ENCODE data around the gene RAE1.

RAE1 gene

DNA sequence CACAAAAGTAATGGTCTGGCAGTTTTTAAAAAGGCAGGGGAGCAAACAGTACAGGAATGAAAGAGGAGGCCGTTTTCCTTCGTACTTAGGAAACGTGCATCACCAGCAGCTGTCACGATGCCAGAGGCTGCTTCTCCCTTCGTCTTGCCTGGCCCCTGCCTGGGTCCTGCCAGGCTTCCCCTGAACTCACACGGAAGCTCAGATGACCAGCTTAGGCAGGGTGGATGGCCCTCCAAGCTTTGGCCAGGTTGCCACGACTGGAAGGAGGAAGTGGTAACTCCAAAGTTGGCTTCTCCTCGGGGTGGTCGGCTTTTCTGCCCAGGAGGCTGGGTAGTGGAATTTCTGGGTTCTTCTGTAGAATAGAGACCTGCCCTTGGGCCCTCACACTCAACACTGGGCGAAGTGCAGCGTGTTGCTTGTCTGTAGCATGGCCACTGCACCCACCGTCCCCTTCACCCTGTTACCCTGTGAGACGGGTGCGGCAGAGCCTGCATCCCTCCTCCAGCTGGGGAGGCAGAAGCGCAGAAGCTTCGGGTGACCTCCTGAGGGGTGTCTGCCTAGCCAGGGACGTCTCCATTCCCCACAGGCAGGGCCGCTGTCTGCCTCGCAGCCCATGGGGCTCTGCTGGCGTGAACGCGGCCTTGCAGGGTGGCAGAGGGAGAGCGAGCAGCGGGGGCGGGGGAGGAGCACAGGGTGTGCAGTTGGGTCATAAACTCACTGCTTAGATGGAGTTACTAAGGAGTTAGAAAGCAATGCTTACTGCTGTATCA is 21.7 kb downstream of the RAE1 start:
- no peak for DNase-seq

DNA sequence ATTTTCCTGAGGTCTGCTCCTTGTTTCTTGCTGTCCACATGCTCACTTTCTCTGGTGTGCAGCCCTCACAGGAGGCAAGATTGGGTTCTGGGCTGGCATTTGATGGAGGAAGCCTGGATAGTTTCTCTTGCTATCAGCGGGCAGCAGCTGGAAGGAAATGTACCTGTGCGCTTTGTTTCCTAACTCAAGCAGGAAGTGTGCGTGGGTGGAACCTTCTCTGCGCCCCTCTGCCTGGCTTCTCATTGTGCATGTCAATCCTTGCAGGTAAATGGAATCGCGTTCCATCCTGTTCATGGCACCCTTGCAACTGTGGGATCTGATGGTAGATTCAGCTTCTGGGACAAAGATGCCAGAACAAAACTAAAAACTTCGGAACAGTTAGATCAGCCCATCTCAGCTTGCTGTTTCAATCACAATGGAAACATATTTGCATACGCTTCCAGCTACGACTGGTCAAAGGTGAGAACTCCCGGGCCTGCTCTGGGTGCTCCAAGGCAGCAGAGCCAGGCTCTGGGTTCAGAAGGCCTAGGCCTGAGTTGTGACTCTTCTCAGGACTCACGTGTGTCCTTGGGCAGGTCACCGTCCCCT is 23.4 kb downstream of the RAE1 start:
- no peak for DNase-seq

DNA sequence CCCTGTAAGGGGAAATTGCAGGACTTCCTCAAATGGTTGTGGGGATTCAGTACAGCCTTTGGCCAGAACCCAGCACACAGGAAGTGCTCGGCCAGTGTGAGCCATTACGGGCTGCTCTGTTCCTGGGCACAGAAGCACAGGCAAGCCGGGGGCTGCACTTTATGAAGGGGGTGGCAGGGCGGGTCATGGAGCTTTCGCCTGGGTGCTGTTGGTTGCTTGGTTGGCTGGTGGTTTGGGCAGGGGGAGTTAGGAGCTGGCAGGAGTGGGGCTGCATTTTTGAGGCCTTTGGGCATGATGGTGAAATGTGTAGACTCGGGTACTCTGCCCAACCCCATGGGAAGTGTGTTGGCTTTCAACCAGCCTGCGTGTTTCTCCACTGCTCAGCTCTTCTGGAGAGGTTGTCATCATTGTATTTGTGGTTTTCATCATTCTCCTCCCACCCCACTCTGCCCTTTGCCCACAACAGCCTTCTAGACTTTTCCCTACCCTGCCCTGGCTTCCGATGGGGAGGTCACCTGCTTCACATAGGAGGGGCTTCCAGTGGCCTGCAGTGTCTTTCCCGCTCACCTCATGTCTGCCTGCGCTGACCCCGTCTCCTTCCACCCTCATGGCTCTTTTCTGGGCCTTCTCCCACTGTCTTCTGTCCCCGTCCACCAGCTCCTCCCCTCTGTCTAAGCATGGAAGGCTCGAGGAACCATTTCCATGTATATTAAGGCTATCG is 24.0 kb downstream of the RAE1 start:
- no peak for DNase-seq

DNA sequence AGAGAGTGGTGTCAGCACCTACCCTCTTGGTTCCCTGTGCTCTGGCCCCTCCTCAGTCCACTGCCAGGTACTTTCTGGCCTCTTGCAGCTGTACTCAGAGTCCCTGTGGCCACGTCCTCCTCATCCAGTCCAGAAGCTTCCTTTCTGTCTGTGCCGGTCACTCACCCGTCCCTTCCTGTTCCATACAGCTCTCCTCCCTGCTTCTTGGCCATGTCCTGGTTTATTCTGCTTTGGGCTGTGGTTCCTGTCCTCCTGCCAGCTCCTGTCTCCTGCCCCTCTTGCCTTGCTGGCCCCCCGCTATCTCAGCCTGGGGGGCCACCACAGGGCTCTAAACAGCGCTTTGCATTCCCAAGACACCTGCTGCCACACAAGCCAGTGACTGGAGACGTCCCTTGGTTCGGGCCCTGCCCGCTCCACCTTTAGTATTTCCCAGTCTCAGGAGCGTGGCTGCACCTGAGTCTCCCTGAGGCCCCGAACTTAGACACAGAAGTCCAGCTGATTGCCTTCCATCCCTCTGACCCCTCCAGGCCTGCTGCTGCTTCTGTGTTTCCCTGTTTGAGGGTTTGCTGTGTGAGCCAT is 24.7 kb downstream of the RAE1 start:
- no peak for DNase-seq

DNA sequence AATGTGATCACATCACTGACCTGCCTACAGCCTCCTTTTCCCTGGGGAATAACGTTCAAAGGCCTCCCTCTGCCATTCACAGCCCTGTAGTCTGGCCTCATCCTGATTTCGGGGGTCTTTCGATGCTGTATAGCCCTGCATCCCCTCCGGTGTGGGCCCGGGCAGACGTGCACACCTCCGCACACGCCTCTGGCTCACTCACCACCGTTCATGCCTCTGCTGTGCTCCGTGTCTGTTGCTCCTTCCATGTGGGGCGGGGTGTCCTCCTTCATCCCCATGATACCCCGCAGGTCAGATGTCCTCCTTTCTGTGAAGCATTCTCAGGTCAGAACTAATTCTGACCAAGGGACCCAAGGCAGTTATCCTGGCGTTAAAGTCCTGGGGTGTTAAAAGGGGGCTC is 26.3 kb downstream of the RAE1 start:
- DNase-seq = no peak

DNA sequence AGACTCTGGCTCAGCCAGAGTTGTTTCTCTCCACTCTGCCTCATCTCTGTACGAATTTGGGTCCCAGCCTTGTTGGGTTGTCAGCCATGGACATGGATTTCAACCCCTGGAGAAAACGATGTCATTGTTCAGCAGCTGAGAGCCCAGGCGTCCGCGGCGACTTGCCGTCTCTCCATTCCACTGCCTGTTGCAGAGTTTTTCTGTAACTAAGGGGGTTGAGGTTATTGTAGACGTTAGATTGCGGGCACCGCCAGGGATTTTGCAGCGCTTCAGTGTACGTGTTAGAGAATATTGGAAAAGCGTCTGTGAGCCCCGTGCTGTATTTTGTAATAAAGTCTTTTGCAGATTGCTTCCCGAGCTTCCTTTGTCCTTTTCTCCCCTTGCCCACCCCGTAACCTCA is 27.1 kb downstream of the RAE1 start:
- DNase-seq = no peak

DNA sequence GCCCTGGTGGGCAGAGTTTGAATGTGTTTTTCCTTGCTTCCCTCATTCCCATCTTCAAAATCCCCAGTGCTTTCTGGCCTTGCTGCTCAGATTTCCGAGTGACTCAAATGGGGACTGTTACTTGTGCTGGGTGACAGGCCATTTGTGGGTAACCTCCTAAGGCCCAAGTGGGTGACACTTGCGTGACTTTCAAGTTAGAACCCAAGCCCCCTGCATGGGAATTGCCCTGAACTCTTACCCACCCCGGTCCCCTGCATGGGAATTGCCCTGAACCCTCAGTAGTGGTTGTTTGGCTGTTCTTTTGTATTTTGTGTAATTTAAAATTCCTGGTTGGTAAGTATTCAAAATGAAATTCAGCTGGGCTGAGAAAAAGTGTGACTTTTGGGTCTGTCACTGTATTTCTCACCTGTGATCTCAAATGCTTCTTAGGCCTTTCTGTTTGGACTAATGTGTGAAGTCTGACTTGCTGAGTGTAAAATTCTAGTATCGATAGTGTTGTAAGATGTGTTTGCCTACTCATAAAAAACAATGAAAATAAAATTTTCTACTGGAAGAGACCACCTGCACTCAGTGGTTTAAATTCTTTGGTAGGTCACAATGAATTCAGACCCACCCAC is 27.7 kb downstream of the RAE1 start:
- no peak for DNase-seq

DNA sequence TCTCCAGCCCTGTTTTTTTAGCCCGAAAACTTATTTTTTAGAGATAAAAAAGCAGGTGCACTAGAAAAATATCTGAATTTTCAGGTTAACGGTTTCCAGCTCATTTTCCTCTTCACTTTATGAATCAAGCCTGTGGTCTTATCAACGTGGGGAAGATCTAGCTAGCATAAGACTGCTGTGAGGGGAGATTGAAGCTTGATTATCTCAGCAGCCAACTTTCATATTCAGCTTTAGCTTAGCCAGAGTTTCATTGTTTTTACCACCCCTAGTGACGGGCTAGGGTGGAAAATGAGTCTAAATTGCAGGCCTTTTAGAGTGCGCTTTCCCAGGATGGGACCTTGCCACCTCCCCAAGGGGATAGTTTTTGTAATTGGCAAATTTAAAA is 28.2 kb downstream of the RAE1 start:
- DNase-seq = no peak

DNA sequence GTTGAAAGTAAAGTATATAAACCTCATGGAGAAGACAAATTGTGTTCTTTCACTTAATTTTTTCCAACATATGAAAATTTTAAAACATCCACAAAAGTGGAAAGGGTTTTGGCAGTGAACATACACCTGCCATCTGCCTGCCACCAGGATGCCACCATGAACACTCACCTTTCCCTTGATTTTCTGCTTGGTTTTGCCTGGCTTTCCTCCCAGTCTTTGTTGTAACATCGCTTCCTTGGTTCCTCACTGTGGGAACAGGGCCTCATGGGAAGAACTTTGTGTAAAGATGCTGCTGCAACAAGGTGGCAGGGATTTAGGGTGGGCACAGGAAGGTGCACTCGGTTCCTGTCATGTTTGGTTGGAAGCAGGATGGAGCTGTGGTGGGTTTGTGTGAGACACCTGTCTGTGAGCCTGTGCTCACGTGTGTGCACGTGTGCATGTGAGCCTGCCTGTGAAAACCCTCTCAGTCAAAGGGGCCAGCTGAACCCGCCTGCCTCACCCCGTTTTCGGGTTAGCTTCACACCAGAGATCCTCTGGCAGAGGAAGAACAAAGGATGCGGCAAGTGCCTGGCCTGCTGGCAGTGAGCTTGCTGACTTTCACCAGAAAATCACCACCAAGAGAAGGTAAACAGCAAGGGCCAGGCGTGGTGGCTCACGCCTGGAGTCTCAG is 29.2 kb downstream of the RAE1 start:
- no peak for DNase-seq

DNA sequence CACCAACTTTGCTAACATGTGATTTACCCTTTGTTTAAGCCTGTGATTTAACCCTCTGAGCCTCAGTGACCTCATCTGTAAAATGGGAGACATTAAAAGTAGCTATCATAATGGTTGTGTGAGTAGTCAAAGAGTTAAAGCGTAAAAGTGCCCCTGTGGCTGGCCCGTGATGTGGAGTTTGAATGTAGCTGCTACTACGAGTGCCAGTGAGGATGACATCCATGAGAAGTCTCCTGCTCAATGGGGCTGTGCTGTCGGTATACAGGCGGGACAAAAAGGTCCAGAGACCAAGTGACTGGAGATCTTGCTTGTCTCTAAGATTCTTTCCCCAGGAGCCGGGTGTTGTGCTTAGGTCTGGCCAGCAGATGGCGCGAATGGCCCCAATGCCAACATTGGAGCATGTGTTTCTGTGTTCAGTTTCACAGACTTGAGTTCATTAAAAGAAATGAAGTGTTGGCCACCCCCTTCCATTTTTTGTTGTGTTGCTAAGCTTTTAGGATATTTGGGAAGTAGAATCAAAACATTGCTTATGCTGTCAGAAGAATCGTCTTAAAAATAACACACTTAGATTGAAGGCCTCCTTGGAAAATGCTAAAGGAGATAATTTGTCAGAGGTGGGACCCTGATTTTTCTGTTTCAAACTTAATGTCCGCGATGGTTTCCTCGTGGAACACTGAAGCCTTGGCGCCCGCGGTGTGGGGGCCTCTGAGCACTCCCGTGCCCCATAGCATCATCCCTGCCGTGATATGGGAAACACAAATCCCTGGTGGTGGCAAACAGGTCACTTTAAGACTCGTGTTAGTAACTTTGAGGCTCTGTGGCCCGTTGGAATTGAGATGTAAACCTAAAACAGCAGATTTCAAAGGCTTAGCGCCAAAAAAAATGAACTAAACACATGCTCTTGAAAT is 30.8 kb downstream of the RAE1 start:
- DNase-seq = peak; percentile 81

DNA sequence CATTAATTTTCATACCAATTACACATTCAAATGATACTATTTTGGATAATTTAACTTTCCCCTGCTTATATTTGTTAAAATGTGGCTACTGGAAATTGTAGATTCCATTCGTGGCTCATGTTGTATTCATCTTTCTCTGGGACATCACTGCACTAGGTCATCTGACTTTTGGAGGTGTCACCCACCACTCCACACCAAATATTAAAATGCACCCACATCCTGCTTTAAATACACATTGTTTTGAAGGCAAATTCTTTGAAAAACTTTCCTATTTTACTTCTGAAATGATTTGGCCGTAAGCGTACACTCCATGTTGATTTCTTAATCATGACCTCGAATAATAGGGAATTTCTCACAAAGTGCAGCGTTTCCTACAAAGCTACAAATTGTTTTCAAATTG is 31.5 kb downstream of the RAE1 start:
- no peak for DNase-seq

DNA sequence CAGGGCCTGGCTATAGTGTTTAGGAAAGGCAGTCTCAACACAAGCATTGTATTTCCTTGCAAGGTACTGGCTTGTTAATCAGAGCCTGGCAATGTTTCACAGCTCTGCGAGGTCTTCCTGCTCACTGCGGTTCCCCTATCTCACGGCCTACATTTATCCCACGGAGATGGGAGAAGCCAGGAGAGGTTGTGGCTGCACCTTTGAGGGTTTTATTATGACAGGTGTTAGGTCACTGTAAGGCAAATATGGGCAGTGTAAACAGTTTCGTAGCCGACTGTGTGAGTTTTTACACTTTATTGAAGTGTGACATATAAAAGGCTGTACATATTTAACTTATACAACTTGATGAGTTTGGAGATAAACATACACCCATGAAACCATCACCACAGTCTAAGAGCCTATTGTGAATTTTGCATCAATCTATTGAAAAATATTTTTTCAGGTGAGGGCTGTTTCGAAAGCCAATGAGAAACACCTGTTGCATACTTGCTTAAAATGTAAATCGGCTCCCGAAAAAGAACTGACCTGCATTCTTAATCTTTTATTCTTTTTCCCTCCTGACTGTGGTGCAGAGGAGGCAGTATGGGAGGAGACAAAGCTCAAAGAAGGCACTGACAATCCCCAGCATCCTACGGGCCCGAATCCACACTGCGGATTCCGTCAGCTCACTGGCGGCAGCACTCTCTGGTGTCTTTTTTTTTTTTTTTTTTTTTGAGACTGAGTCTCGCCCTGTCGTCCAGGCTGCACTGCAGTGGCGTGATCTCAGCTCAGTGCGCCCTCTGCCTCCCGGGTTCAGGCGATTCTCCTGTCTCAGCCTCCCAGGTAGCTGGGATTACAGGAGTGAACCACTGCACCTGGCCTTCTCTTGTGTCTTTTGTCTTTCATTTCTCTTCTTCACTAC is 32.6 kb downstream of the RAE1 start:
- no peak for DNase-seq

DNA sequence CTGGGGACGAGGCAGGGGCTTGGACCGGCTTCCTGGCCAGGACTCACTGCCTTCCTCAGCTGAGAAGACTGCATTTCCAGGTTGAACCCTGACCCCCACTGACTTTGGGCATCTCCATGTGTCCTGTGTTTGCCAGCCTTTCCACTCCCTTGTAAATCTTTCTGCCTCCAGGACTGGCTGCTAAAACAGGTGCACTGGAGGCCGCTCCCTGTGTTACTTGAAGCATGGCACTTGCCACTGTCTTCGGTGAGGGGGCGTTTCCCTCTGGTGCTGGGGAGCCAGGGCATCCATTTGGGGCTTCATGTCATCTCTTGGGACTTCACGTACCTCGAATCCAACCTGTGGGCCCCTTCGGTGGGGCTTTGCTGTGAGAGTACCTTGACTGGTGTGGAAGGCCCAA is 33.4 kb downstream of the RAE1 start:
- no peak for DNase-seq

DNA sequence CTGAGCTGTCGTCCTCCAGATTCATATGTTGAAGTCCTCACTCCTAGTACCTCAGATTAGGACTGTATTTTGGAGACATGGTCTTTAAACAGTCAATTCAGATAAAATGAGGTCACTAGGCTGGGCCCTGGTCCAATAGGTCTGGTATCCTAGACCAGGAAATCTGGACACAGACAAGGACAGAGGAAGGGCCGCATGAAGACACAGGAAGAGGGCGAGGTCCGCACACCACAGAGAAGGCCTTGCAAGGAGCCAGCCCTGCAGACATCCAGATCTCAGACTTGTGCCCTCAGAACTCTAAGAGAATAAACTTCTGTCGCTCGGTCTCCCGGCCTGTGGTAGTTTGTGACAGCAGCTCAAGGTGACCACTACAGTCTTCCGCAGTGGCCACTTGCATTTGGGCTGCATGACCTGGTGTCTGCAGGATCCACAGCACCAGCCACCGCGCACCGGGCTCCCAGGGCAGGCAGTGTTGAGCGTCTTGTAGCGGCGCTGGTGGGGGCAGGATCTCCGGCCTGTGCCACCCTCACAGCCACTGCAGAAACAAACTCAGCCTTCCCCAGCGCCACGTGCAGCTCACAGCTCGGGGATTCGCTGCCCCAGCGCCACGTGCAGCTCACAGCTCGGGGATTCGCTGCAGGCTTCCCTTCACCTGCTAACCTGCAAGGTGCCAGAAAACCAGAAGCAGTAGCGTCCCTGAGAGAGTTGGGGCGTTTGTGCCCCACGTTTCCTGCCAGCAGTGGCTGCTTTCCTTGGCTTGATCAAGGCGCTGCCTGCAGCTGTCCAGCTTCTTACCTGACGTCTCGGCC is 34.1 kb downstream of the RAE1 start:
- DNase-seq = no peak

DNA sequence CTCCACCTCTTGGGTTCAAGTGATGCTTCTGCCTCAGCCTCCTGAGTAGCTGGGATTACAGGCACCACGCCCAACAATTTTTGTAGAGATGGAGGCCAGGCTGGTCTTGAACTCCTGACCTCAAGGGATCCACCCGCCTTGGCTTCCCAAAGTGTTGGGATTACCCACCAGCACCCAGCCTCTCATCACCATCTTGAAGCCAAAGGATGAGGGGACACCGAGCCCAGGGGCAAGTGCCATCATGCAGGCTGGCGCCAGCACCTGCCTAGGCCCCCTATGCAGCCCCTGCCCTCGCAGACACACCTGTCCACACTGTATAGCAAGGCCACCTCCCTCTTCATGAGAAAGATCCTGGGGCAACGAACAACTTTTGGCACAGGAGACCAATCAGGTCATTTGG is 34.9 kb downstream of the RAE1 start:
- no peak for DNase-seq

DNA sequence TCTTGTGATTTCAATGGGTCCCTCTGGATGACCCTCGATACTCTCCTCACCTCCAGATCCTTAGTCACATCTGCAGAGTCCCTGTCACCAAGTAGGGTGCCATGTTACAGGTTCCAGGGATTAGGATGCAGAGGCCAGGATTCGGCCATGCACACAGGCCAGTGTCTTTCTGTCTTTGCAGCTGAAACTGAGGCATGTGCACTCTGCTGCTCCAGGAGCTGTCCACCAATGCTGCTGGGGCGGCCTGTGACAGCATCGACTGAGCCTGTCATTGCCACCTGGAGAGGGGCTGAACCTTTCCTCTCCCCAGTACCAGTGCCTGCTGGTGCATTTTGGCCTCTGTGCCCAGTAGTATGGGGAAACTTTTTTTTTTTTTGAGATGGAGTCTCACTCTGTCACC is 35.7 kb downstream of the RAE1 start:
- no peak for DNase-seq

DNA sequence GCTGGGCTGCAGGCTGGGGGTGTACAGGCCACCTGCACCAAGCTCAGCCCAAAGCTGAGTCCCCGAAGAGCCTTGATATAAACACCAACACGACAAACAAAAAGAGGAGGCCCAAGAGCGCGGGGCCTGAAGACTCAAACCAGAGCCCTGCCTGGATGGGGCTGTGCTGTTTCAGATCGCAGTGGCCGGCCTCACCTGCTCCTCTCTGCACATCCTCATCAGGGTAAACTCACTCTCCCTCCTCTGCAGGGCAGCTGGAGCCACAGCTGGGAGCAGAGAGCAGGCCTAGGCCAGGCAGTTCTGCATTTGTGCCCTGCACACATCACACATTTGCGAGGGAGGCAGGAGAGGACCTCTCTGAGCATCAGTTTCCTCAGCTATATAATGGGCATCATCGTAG is 36.4 kb downstream of the RAE1 start:
- no peak for DNase-seq

DNA sequence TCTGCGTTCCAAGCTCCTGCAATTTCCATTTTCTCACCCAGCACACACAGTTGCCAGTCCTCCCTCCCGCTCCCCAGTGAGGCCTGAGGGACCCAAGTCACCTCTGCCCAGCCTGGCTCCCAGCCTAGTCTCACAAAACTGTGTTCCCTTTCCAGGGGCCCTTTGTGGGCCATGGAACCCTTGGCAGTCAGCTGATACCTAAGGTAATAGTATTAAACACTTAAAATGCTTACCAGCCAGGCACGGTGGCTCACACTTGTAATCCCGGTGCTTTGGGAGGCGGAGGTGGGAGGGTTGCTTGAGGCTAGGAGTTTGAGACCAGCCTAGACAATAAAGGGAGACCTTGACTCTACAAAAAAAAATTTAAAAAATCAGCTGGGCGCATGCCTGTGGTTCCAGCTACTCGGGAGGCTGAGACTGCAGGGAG is 36.9 kb downstream of the RAE1 start:
- DNase-seq = no peak

DNA sequence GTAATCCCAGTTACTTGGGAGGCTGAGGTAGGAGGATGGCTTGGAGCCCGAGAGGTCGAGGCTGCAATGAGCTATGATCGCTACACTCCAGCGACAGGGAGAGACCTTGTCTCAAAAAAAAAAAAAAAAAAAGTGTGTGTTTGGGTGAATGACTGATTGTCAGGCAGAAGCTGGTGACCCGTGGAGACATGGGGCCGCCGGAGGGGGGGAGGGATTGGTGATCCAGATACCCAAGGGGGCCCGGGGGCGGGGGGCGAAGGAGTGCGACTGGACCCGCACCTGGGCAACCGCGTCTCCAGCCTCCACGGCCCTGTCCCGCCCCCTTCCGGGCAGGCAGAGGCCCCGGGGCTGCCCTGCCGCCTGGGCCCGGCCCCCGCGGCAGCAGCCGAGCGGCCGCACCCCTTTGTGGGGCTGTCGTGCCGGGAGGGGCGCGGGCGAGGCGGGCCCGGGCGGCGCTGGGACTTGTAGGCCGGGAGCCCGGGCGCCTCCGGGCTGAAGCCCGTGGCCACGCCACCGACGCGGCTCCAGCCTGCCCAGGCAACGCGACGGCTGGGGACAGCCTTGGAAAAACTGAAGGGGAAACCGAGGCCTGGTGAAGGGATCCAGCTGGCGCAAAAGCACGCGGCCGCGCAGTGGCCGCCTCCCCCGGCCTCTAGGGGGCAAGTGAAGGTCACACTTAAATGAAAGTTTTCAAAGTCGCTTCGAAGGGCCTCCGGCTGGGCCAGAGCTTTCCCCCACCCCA is 38.1 kb downstream of the RAE1 start:
- DNase-seq = peak; percentile 71
